ENCODE results near the gene UNC79. TPM values are rescaled to one million over a fixed set of nuclear protein-coding genes. Genes with fewer than 3 reads are reported as not detected.

UNC79 gene
- total RNA-seq, 4 donors from 2014 or later = 0.08 to 0.29 (median 0.12) TPM

DNA sequence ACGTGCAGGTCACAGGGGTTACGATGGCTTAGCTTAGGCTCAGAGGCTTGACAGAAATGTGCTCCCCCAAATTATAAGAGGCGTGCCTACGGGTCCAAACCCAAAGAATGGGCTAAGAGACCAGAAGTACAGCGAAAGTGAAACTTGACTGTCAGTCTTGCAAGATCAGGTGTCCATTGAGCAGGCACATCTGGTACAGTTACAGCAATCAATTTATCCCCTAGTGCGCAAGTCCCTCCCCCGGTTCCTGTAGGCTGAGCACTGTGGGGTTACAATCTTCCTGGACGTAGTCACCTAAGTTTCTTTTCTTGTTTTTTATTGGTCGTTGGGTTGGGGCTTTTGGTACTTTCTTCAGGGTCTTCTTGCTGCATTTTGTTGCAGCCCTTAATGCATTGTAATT is 134.2 kb downstream of the UNC79 start:
- Histone ChIP-seq H3K27me3 (no peaks in the 10 kb centered on the region), H3K27ac (no peak overlapping the region), H3K4me1 (no peaks in the 10 kb centered on the region), H3K9me3 (no peaks in the 10 kb centered on the region), H3K4me3 (replicated peaks in 1 of 3) (no peak overlapping the region), H3K36me3 (no peaks in the 10 kb centered on the region)
- no peak for DNase-seq
- 77 to 81% methylated on average over 9 of the region's 9 CpGs for WGBS, 2 donors
- TF ChIP-seq, protein P1, sequence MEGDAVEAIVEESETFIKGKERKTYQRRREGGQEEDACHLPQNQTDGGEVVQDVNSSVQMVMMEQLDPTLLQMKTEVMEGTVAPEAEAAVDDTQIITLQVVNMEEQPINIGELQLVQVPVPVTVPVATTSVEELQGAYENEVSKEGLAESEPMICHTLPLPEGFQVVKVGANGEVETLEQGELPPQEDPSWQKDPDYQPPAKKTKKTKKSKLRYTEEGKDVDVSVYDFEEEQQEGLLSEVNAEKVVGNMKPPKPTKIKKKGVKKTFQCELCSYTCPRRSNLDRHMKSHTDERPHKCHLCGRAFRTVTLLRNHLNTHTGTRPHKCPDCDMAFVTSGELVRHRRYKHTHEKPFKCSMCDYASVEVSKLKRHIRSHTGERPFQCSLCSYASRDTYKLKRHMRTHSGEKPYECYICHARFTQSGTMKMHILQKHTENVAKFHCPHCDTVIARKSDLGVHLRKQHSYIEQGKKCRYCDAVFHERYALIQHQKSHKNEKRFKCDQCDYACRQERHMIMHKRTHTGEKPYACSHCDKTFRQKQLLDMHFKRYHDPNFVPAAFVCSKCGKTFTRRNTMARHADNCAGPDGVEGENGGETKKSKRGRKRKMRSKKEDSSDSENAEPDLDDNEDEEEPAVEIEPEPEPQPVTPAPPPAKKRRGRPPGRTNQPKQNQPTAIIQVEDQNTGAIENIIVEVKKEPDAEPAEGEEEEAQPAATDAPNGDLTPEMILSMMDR (IDR thresholded peaks at IDR 0.05) = no peak
- TF ChIP-seq POLR2A (IDR thresholded peaks at IDR 0.05) = no peak
- intact Hi-C loops (cut with DNase I) = no loop called here

DNA sequence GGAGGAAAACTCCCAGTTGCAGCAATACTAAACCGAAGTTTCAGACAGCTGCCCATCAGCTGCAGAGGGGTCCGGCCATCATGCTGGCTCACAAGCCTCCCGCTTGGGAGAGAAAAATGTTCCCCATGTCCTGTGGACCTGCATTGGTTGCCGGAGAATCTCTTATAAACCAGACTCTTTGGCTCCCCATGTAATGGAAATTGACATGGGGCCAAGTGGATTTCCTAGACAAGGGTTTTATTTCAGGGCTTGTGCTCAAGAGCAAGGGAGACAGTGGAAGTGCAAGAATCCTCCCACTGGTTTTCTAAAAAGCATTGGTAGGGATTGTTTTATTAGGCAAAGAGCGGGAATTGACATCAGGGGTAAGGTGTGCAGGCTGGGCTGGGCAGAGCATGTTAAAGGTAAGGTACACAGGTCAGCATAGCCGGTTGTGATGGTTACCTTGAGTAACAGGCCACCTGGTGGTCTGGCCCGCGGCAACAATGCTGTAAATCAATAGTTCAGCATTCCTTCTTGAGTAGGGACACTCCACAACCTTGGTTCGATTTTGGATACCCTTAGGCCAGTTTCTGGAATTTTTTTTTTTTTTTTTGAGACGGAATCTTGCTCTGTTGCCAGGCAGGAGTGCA is 135.4 kb downstream of the UNC79 start:
- whole genome bisulfite sequencing, 2 donors = 76 to 79% methylated on average over 10 of the region's 10 CpGs
- no peaks in the 10 kb centered on the region for H3K4me1 ChIP-seq
- no peaks in the 10 kb centered on the region for H3K9me3 ChIP-seq
- DNase-seq = no peak
- intact Hi-C loops (cut with DNase I) = no loop called here
- H3K27ac ChIP-seq = no peak overlapping the region
- no peak overlapping the region for H3K4me3 ChIP-seq (replicated peaks in 1 of 3)
- H3K27me3 ChIP-seq = no peaks in the 10 kb centered on the region
- TF ChIP-seq, protein P1 (IDR thresholded peaks at IDR 0.05) = no peak
- TF ChIP-seq POLR2A (IDR thresholded peaks at IDR 0.05) = no peak
- H3K36me3 ChIP-seq = no peaks in the 10 kb centered on the region

DNA sequence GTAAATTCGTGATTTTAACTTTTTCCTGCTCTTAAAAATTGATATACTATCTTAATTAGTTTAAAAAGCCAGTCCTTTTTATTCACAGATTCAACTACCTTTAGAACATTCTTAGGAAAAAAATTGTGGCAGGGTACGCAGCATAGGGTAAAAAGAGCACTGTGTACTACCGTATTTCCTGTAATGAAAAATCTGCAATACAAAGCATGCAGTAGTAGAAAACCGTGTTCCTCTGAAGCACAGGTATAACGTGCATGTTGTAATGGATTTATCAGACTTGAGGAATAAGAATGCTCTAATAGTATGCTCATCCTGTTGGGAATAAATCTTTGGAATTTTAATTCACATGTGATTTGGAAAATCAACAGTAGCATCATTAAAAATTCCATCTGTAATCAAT is 140.5 kb downstream of the UNC79 start:
- Histone ChIP-seq H3K27ac (no peak overlapping the region), H3K27me3 (no peaks in the 10 kb centered on the region), H3K4me1 (no peaks in the 10 kb centered on the region), H3K9me3 (no peaks in the 10 kb centered on the region), H3K36me3 (no peaks in the 10 kb centered on the region), H3K4me3 (replicated peaks in 1 of 3) (no peak overlapping the region)
- TF ChIP-seq POLR2A (IDR thresholded peaks at IDR 0.05) = no peak
- TF ChIP-seq, protein P1 (IDR thresholded peaks at IDR 0.05) = no peak
- no peak for DNase-seq
- intact Hi-C loops (cut with DNase I) = no loop called here
- WGBS, 2 donors = 79 to 85% methylated on average over 5 of the region's 5 CpGs

DNA sequence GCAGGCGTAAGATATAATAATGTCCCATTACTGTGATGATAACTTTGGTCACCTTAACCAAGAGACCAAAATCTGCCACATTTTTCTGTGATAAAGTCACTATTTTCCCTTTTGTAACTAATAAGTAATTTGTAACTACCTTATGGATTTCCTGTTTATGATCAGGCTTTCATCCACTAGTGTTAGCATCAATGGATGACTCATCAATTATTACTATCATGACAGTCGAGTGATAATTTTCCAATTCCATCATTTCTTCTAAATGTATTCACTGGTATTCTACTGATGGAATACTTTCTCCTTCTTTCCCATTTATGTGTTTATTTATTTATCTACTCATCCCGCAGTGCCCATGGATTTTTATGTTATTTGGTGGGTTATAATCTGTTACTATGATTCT is 148.4 kb downstream of the UNC79 start:
- Histone ChIP-seq H3K27me3 (no peaks in the 10 kb centered on the region), H3K27ac (no peak overlapping the region), H3K9me3 (no peaks in the 10 kb centered on the region), H3K4me3 (replicated peaks in 1 of 3) (no peak overlapping the region), H3K4me1 (no peaks in the 10 kb centered on the region), H3K36me3 (no peaks in the 10 kb centered on the region)
- DNase-seq = no peak
- no peak for TF ChIP-seq POLR2A (IDR thresholded peaks at IDR 0.05)
- TF ChIP-seq, protein P1 (IDR thresholded peaks at IDR 0.05) = no peak
- intact Hi-C loops (cut with DNase I) = no loop called here
- 91 to 94% methylated on average over 3 of the region's 3 CpGs for WGBS, 2 donors

DNA sequence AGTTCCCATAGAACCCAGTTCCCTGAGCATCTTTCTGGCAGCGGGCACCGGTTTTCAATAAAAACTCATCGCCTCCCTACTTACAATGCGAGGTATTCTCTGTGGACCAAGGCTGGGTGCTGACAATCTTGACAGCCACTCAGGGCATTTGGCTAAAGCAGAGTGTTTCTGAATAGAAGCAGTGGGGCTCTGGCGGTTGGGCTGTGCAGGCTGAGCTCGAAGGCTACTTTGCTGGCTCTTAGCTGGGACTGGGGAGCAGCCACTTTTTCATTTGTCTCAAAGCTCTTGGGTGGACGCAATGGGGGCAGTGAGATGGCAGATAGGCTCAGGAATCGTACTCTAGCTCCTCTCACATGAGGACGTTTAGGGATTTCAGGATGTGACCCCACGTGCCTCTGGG is 151.8 kb downstream of the UNC79 start:
- TF ChIP-seq POLR2A (IDR thresholded peaks at IDR 0.05) = no peak
- TF ChIP-seq, protein P1 (IDR thresholded peaks at IDR 0.05) = no peak
- no peak for DNase-seq
- Histone ChIP-seq H3K9me3 (no peaks in the 10 kb centered on the region), H3K27me3 (no peaks in the 10 kb centered on the region), H3K36me3 (no peaks in the 10 kb centered on the region), H3K27ac (no peak overlapping the region), H3K4me3 (replicated peaks in 1 of 3) (no peak overlapping the region), H3K4me1 (no peaks in the 10 kb centered on the region)
- intact Hi-C loops (cut with DNase I) = no loop called here
- 72 to 86% methylated on average over 8 to 9 of the region's 10 CpGs for WGBS, 2 donors

Data from thyroid gland (tissue), 4 donors.